Measurements from ENCODE around the gene NOL12. TPM values are rescaled to one million over a fixed set of nuclear protein-coding genes. Genes with fewer than 3 reads are reported as not detected.
"Not testable (repeated sequence)": the region's sequence is repeated elsewhere in the genome, so short reads cannot be mapped to it uniquely, and the experiment has no call there.

NOL12 gene
- polyA plus RNA-seq, 1 of the 3 experiments (the other 2 are of a cell fraction): 52.2 TPM

DNA sequence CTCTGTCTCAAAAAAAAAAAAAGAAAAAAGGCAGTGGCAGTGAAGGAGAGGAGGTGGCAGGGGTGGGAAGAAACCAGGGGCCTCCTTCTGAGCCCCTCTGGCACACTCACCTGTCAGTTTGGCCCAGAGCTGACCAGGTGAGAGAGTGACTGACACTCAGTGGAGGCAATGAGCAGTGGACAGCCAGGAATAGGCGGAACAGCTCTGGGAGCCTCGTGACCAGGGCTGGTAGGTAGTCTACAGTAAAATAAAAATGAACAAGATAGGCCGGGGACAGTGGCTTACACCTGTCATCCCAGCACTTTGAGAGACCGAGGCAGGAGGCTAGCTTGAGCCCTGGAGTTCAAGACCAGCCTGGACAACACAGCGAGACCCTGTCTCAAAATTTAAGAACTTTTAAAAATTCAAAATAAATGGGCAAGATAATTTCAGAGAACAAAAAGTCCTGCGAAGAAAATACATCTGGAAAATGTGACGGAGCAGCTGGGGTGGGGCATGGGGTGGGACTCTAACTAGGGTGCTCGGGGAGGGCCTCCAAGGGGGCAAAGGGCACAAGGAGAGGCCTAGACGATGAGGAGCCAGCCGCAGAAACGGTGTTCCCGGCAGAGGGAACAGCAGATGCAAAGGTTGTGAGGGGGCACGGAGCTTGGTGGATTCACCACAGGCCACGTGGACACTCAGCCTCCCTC is 31.4 kb upstream of the NOL12 start:
- no peaks in the 10 kb centered on the region for H3K27me3 ChIP-seq (ENCODE audit: insufficient read depth)
- H3K4me3 ChIP-seq (ENCODE audit: low read depth in 2 of 2, low read length in 1 of 2): no peak overlapping the region
- no peaks in the 10 kb centered on the region for H3K9me3 ChIP-seq
- no peak for DNase-seq
- H3K36me3 ChIP-seq (replicated peaks in 1 of 2; ENCODE audit: control insufficient read depth in 1 of 2, insufficient read depth in 2 of 2, low read length in 1 of 2): peaks cover 3 to 7% of the 10 kb centered on the region in 2 experiments
- H2AFZ ChIP-seq (ENCODE audit: low read depth): no peak overlapping the region
- H3K4me2 ChIP-seq: no peak overlapping the region
- TF ChIP-seq NRF1 (IDR thresholded peaks at IDR 0.05; ENCODE audit: low read depth, low read length): no peak
- H4K20me1 ChIP-seq (ENCODE audit: insufficient read depth): 0 out of 2 replicates have a peak, but pooled peaks cover 4% of the 10 kb centered on the region
- peaks cover 10% of the 10 kb centered on the region for H3F3A ChIP-seq (replicated peaks; ENCODE audit: insufficient read depth)
- CTCF ChIA-PET: interaction anchor here (3.5 to 44.3 kb wide), 2 partner anchors 21 to 27 kb away, joined by 11 to 898 read pairs; partner anchors contain the start of gene SH3BP1
- H3K27ac ChIP-seq (ENCODE audit: low read depth in 2 of 2, low read length in 1 of 2): no peak overlapping the region
- H3K9me2 ChIP-seq: no peaks in the 10 kb centered on the region
- POLR2A ChIA-PET: no interaction called here
- H3K4me1 ChIP-seq (ENCODE audit: control insufficient read depth in 1 of 2, insufficient read depth in 2 of 2, low read depth in 1 of 2, low read length in 1 of 2): peaks cover 4 to 13% of the 10 kb centered on the region in 2 experiments; a peak in 1 of 4 replicates
- 84% methylated on average over 13 of the region's 14 CpGs for WGBS (ENCODE audit: low lambda C conversion rate)
- H3K9ac ChIP-seq: no peak overlapping the region
- peaks cover 7% of the 10 kb centered on the region for H3K79me2 ChIP-seq (ENCODE audit: insufficient read depth)

DNA sequence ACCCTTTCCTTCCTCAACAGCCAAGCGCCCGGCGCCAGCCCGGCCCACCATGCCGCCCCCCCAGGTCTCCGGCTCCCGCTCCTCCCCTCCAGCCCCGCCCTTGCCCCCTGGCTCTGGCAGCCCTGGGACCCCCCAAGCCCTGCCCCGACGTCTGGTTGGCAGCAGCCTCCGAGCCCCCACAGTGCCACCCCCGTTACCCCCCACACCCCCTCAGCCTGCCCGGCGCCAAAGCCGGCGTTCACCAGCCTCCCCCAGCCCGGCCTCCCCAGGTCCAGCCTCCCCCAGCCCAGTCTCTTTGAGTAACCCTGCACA is 30.9 kb upstream of the NOL12 start:
- TF ChIP-seq MXI1 (IDR thresholded peaks at IDR 0.05; ENCODE audit: low read depth, low read length): no peak
- no peak for TF ChIP-seq TAF1 (IDR thresholded peaks at IDR 0.05; ENCODE audit: borderline replicate concordance, low read depth, low read length)

DNA sequence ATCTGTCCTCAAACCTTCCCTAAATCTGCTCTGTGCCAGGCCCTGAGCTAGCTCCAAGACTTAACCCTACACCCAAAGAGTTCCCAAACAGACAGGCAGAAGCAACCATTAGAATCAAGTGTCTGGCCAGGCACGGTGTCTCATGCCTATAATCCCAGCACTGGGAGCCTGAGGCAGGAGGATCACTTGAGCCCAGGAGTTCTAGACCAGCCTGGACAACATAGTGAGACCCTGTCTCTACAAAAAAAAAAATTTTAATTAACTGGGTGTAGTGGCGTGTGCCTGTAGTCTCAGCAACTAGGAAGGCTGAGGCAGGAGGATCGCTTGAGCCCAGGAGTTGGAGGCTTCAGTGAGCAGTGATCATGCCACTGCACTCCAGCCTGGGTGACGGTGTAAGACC is 29.6 kb upstream of the NOL12 start:
- Histone ChIP-seq H3K4me1 (ENCODE audit: control insufficient read depth in 1 of 2, insufficient read depth in 2 of 2, low read depth in 1 of 2, low read length in 1 of 2) (peaks cover 18 to 32% of the 10 kb centered on the region in 2 experiments; a peak in 3 of 4 replicates), H4K20me1 (ENCODE audit: insufficient read depth) (peaks cover 18% of the 10 kb centered on the region; the same call in 1 of the 2 replicates), H3K79me2 (ENCODE audit: insufficient read depth) (peaks cover 24% of the 10 kb centered on the region), H3F3A (replicated peaks; ENCODE audit: insufficient read depth) (peaks cover 18% of the 10 kb centered on the region)
- WGBS (ENCODE audit: low lambda C conversion rate): 96% methylated on average over 4 of the region's 4 CpGs
- POLR2A ChIA-PET: interaction anchor here (0.9 kb wide), 1 partner anchor 13 kb away, joined by 3 read pairs; no protein-coding TSS in a partner anchor
- not testable (repeated sequence) for H3K9me2 ChIP-seq; H3K9ac ChIP-seq; H3K4me3 ChIP-seq (ENCODE audit: low read depth in 2 of 2, low read length in 1 of 2); H3K27ac ChIP-seq (ENCODE audit: low read depth in 2 of 2, low read length in 1 of 2); H2AFZ ChIP-seq (ENCODE audit: low read depth); H3K9me3 ChIP-seq; DNase-seq; H3K27me3 ChIP-seq (ENCODE audit: insufficient read depth); H3K36me3 ChIP-seq (replicated peaks in 1 of 2; ENCODE audit: control insufficient read depth in 1 of 2, insufficient read depth in 2 of 2, low read length in 1 of 2); H3K4me2 ChIP-seq
- CTCF ChIA-PET: interaction anchor here (1.4 to 44.3 kb wide), 4 partner anchors 23 to 79 kb away, joined by 5 to 898 read pairs (median 67); partner anchors contain the start of genes NOL12 and SH3BP1

More for the DNA sequence above, 30.9 kb upstream of the NOL12 start:
- POLR2A ChIA-PET: no interaction called here
- 85% methylated on average over 13 of the region's 17 CpGs for WGBS (ENCODE audit: low lambda C conversion rate)
- Histone ChIP-seq H3K9ac (no peak overlapping the region), H3K27ac (ENCODE audit: low read depth in 2 of 2, low read length in 1 of 2) (no peak overlapping the region), H4K20me1 (ENCODE audit: insufficient read depth) (peaks cover 9% of the 10 kb centered on the region; the same call in 1 of the 2 replicates), H3K9me3 (no peaks in the 10 kb centered on the region), H3K36me3 (replicated peaks in 1 of 2; ENCODE audit: control insufficient read depth in 1 of 2, insufficient read depth in 2 of 2, low read length in 1 of 2) (peaks cover 2 to 7% of the 10 kb centered on the region in 2 experiments), H2AFZ (ENCODE audit: low read depth) (no peak overlapping the region), H3K4me2 (no peak overlapping the region), H3F3A (replicated peaks; ENCODE audit: insufficient read depth) (peaks cover 10% of the 10 kb centered on the region), H3K79me2 (ENCODE audit: insufficient read depth) (peaks cover 12% of the 10 kb centered on the region), H3K4me1 (ENCODE audit: control insufficient read depth in 1 of 2, insufficient read depth in 2 of 2, low read depth in 1 of 2, low read length in 1 of 2) (peaks cover 5 to 18% of the 10 kb centered on the region in 2 experiments; a peak in 2 of 4 replicates), H3K9me2 (no peaks in the 10 kb centered on the region), H3K27me3 (ENCODE audit: insufficient read depth) (no peaks in the 10 kb centered on the region), H3K4me3 (ENCODE audit: low read depth in 2 of 2, low read length in 1 of 2) (no peak overlapping the region)
- CTCF ChIA-PET: interaction anchor here (3.5 to 44.3 kb wide), 2 partner anchors 21 to 26 kb away, joined by 11 to 898 read pairs; partner anchors contain the start of gene SH3BP1
- no peak for DNase-seq

All from SK-N-SH (cell line).